ENCODE measurements around the gene MAMSTR. TPM values are rescaled to one million over a fixed set of nuclear protein-coding genes. Genes with fewer than 3 reads are reported as not detected.
A peak's percentile ranks its signal among the peaks of the same experiment; 100 is the strongest.
"Not testable (repeated sequence)": the region's sequence is repeated elsewhere in the genome, so short reads cannot be mapped to it uniquely, and the experiment has no call there.

The MAMSTR gene
- total RNA-seq, 2 experiments from 2014 or later = 0.56 to 1.0 TPM

GRCh38 chr19:48685583-48685982 is 33.9 kb downstream of the MAMSTR start:
- no peaks in the 10 kb centered on the region for H3K27me3 Mint-ChIP-seq
- H3K9me3 Mint-ChIP-seq = no peaks in the 10 kb centered on the region
- H3K27ac Mint-ChIP-seq = no peak overlapping the region
- H3K4me1 Mint-ChIP-seq (ENCODE audit: low read depth) = no peaks in the 10 kb centered on the region
- ChIA-PET POLR2A (no interaction called here), CTCF (no interaction called here)
- intact Hi-C loops (cut with micrococcal nuclease) = no loop called here
- no peak overlapping the region for H3K4me3 Mint-ChIP-seq
- TF ChIP-seq CTCF (IDR thresholded peaks at IDR 0.05) = no peak
- no peaks in the 10 kb centered on the region for H3K36me3 Mint-ChIP-seq (ENCODE audit: low read depth)
- no peak for DNase-seq
- ATAC-seq = no peak

GRCh38 chr19:48683349-48683748 is 36.2 kb downstream of the MAMSTR start:
- H3K4me3 Mint-ChIP-seq = peak overlapping the region; percentile 17
- H3K27me3 Mint-ChIP-seq = no peaks in the 10 kb centered on the region
- ChIA-PET CTCF (interaction anchor here (1.8 kb wide), 1 partner anchor 9 kb away, joined by 6 read pairs; no protein-coding TSS in a partner anchor), POLR2A (no interaction called here)
- DNase-seq (peak; percentile 41), ATAC-seq (peak; percentile 37)
- TF ChIP-seq CTCF (IDR thresholded peaks at IDR 0.05) = no peak
- no peak overlapping the region for H3K27ac Mint-ChIP-seq
- H3K4me1 Mint-ChIP-seq (ENCODE audit: low read depth) = no peaks in the 10 kb centered on the region
- no peaks in the 10 kb centered on the region for H3K9me3 Mint-ChIP-seq
- H3K36me3 Mint-ChIP-seq (ENCODE audit: low read depth) = no peaks in the 10 kb centered on the region
- intact Hi-C loops (cut with micrococcal nuclease) = no loop called here

- no peaks in the 10 kb centered on the region for H3K9me3 Mint-ChIP-seq
- no peaks in the 10 kb centered on the region for H3K4me1 Mint-ChIP-seq (ENCODE audit: low read depth)
- ATAC-seq (peak; percentile 45), DNase-seq (peak; percentile 35)
- intact Hi-C loops (cut with micrococcal nuclease) = no loop called here
- no peak overlapping the region for H3K27ac Mint-ChIP-seq
- TF ChIP-seq CTCF (IDR thresholded peaks at IDR 0.05) = no peak
- H3K4me3 Mint-ChIP-seq = no peak overlapping the region
- H3K36me3 Mint-ChIP-seq (ENCODE audit: low read depth) = no peaks in the 10 kb centered on the region
- no peaks in the 10 kb centered on the region for H3K27me3 Mint-ChIP-seq
- ChIA-PET POLR2A (no interaction called here), CTCF (interaction anchor here (1.0 kb wide), 1 partner anchor 107 kb away, joined by 3 read pairs; no protein-coding TSS in a partner anchor)
These were observed 38.4 kb downstream of the MAMSTR start for GRCh38 chr19:48681127-48681470.

DNA sequence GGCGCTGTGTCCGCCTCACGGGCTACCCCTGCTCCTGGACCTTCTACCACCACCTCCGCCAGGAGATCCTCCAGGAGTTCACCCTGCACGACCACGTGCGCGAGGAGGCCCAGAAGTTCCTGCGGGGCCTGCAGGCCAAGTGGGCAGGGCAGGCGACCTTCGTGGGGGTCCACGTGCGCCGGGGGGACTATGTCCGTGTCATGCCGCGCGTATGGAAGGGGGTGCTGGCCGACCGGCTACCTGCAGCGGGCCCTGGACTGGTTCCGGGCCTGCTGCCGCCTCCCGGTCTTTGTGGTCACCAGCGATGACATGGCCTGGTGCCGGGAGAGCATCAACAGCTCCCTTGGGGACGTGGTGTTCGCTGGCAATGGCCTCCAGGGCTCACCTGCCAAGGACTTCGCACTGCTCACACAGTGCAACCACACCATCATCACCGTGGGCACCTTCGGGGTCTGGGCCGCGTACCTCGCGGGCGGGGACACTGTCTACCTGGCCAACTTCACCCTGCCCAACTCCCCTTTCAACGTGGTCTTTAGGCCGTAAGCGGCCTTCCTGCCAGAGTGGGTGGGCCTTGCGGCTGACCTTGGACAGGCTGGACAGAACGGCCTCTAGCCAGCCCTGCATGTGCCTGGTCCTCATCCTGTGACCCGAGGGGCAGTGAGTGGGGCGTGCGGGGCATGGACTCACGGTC is 38.9 kb downstream of the MAMSTR start:
- Mint-ChIP-seq H3K4me1 (ENCODE audit: low read depth) (no peaks in the 10 kb centered on the region), H3K27ac (no peak overlapping the region), H3K36me3 (ENCODE audit: low read depth) (no peaks in the 10 kb centered on the region), H3K9me3 (no peaks in the 10 kb centered on the region), H3K4me3 (no peak overlapping the region), H3K27me3 (no peaks in the 10 kb centered on the region)
- intact Hi-C loops (cut with micrococcal nuclease) = no loop called here
- DNase-seq (no peak), ATAC-seq (no peak)
- no peak for TF ChIP-seq CTCF (IDR thresholded peaks at IDR 0.05)
- ChIA-PET POLR2A (interaction anchor here (0.6 kb wide), 1 partner anchor 18 kb away, joined by 3 read pairs; no protein-coding TSS in a partner anchor), CTCF (interaction anchor here (1.0 kb wide), 1 partner anchor 108 kb away, joined by 3 read pairs; no protein-coding TSS in a partner anchor)

DNA sequence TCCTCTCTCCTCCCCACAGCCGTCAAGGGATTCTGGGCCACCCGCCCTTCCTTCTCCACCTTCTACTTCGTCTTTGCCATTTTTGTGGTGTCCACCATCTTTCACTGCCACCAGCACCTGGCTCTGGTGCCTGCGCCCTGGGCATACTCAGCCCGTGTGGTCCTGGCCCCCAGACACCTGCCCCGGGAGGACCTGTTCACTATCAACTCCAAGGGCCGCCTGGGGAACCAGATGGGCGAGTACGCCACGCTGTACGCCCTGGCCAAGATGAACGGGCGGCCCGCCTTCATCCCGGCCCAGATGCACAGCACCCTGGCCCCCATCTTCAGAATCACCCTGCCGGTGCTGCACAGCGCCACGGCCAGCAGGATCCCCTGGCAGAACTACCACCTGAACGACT is 39.5 kb downstream of the MAMSTR start:
- ATAC-seq; H3K4me1 Mint-ChIP-seq (ENCODE audit: low read depth); intact Hi-C loops (cut with micrococcal nuclease); H3K27me3 Mint-ChIP-seq; H3K4me3 Mint-ChIP-seq; H3K9me3 Mint-ChIP-seq; H3K36me3 Mint-ChIP-seq (ENCODE audit: low read depth); H3K27ac Mint-ChIP-seq; DNase-seq: not testable (repeated sequence)
- ChIA-PET CTCF (interaction anchor here (1.0 kb wide), 1 partner anchor 108 kb away, joined by 3 read pairs; no protein-coding TSS in a partner anchor), POLR2A (interaction anchor here (0.6 kb wide), 1 partner anchor 18 kb away, joined by 3 read pairs; no protein-coding TSS in a partner anchor)
